GM06990 (cell line): ENCODE data around the gene GRM8.
"Not testable (repeated sequence)": the region's sequence is repeated elsewhere in the genome, so short reads cannot be mapped to it uniquely, and the experiment has no call there.

Experiments used
- DNase-seq: peaks from one replicate; pipeline ENCODE4 v3.0.0-alpha.2; 2011; ENCODE audit not compliant: insufficient read length; ENCODE audit errors: extremely low read depth
- H3K27me3 ChIP-seq: replicated peaks from 2 replicates; pipeline ENCODE4 v1.6.0; 2011; ENCODE audit warnings: low read length; ENCODE audit not compliant: control insufficient read depth, insufficient read depth
- H3K36me3 ChIP-seq: 2 replicates; pipeline ENCODE4 v1.5.1; 2011; ENCODE audit warnings: low read length; ENCODE audit not compliant: control insufficient read depth, insufficient read depth
- H3K4me3 ChIP-seq: replicated peaks from 2 replicates; pipeline ENCODE4 v1.5.1; 2011; ENCODE audit warnings: low read depth, mild to moderate bottlenecking, control low read depth, low read length
- CTCF ChIP-seq: IDR thresholded peaks from 2 replicates; pipeline ENCODE4 v1.5.1; 2011; ENCODE audit warnings: low read length, control low read depth, mild to moderate bottlenecking, inconsistent platforms; ENCODE audit not compliant: insufficient read depth, poor library complexity, severe bottlenecking

Gene GRM8

GRCh38 chr7:126881908-126882307 is 370.8 kb downstream of the GRM8 start:
- H3K4me3 ChIP-seq, DNase-seq, H3K27me3 ChIP-seq, H3K36me3 ChIP-seq: not testable (repeated sequence)

- Histone ChIP-seq H3K4me3 (no peak overlapping the region), H3K36me3 (no peaks in the 10 kb centered on the region), H3K27me3 (no peaks in the 10 kb centered on the region)
- no peak for TF ChIP-seq CTCF
- no peak for DNase-seq
Measured at GRCh38 chr7:126881315-126881714, 371.4 kb downstream of the GRM8 start.

GRCh38 chr7:126876536-126876935 is 376.2 kb downstream of the GRM8 start:
- H3K27me3 ChIP-seq, DNase-seq, H3K4me3 ChIP-seq, H3K36me3 ChIP-seq: not testable (repeated sequence)

GRCh38 chr7:126856691-126857291 is 395.9 kb downstream of the GRM8 start:
- TF ChIP-seq CTCF = peak; percentile 81
- peak; percentile 1 for DNase-seq
- Histone ChIP-seq H3K27me3 (no peaks in the 10 kb centered on the region), H3K36me3 (no peaks in the 10 kb centered on the region), H3K4me3 (no peak overlapping the region)

- DNase-seq = no peak
- TF ChIP-seq CTCF = no peak
Measured at GRCh38 chr7:126845331-126845730, 407.4 kb downstream of the GRM8 start.

GRCh38 chr7:126843883-126844282 is 408.9 kb downstream of the GRM8 start:
- no peaks in the 10 kb centered on the region for H3K27me3 ChIP-seq
- DNase-seq = no peak
- H3K36me3 ChIP-seq = no peaks in the 10 kb centered on the region
- no peak for TF ChIP-seq CTCF
- H3K4me3 ChIP-seq = no peak overlapping the region

More at GRCh38 chr7:126845331-126845730, 407.4 kb downstream of the GRM8 start:
- Histone ChIP-seq H3K4me3 (no peak overlapping the region), H3K27me3 (no peaks in the 10 kb centered on the region), H3K36me3 (no peaks in the 10 kb centered on the region)

- TF ChIP-seq CTCF = no peak
Measured at GRCh38 chr7:126843336-126843735, 409.4 kb downstream of the GRM8 start.

More at GRCh38 chr7:126843336-126843735, 409.4 kb downstream of the GRM8 start:
- no peak for DNase-seq
- Histone ChIP-seq H3K36me3 (no peaks in the 10 kb centered on the region), H3K27me3 (no peaks in the 10 kb centered on the region), H3K4me3 (no peak overlapping the region)
